Measurements from ENCODE around the gene TBP.

Gene TBP

DNA sequence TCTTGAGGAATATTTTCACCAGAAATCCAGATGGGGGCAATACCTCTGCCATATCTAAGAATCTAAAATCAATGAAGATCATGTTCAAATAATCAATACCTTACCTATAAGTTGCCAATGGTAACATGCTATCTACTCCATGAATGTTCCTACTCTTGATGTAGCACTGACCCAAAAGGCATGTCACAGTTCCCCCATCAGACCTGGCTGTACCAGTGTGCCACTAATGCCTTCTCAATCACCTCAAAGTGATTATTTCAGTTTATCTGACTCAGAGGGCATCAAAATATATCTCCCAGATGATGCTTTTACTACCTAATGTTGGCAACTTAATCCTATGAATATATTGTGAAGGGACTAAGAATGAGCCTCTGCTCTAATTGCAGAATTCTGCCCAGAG lies 24.7 kb downstream of the TBP start:
- no peak for DNase-seq (ENCODE audit: low read depth)
- no peak for TF ChIP-seq CTCF (IDR thresholded peaks at IDR 0.05; ENCODE audit: control insufficient read depth, extremely low read depth, insufficient read depth)

GRCh38 chr6:170583756-170584180 lies 29.6 kb downstream of the TBP start:
- DNase-seq (ENCODE audit: low read depth), result no peak
- TF ChIP-seq CTCF (IDR thresholded peaks at IDR 0.05; ENCODE audit: control insufficient read depth, extremely low read depth, insufficient read depth), result no peak
- H3K4me3 ChIP-seq (ENCODE audit: low read depth, low read length), result peak overlapping the region; percentile 81

More for the DNA sequence above, 24.7 kb downstream of the TBP start:
- no peak overlapping the region for H3K4me3 ChIP-seq (ENCODE audit: low read depth, low read length)

DNA sequence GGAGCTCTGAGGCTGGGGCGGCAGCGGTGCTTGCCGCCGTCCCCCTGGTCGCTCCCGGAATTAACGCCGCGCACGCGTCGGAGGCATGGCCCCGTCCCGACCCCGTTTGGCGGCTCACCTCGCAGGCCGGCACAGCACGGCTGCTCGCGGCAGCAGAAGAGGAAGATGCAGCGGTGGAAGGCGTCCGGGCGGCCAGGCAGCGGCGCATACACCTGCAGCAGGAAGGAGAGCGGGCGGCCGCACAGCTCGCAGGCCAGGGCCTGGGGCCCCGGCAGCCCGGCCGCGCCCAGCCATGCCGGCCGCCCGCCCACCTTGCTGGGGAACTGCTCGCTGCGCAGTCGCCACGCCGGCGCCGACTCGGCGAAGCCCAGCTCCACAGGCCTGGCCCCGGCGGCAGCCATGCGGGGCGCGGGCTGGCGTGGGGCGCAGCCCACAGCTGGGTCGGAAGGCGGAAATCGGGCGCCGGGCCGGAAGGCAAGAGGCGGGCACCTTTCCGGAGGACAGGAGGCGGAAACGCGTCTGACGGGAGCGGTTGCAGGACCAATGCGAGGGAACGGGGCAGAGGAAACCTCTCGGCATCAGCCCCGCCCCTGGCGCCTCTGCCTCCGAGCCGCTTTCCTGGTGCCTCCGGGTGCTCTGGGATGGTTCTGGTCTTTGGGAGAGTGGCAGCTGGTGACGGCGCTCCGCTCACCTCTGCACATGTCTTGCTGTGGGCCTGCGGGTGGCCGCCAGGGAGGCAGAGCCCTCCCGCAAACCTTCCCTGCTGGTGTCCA lies 30.2 kb downstream of the TBP start, which contains the start of gene PDCD2:
PDCD2 (minus strand) TSS at position 457 of the 773 bp plus-strand sequence; CDS start at position 401, 56 bp downstream.
- peak within 1 kb of the TSS; percentile 81 for H3K4me3 ChIP-seq (ENCODE audit: low read depth, low read length)
- peak; percentile 80 for DNase-seq (ENCODE audit: low read depth)
- no peak for TF ChIP-seq CTCF (IDR thresholded peaks at IDR 0.05; ENCODE audit: control insufficient read depth, extremely low read depth, insufficient read depth)

DNA sequence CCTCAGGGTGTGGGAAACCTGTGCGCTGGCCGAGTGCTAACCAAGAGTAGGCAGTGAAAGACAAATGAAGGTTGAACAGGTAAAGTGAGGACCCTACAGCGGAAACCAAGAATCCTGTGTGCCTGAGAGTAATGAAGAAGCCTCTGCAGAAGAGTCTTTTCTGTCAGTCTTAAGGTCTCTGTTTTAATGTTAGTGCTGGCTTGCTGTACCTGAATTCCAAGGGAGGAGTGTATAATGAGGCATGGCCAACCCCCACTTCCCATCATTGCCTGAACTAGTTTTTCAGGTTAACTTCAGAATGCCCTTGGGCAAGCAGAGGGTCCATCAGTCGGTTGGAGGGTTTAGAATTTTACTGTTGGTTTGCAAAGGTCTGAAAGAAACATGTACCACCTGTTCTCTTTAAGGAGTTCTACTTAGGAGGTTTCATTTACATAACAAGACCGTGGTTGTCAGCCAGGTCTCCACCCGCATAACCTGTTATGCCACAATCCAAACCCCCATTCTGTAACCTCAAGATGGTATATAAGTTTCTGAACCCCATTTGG lies 30.9 kb downstream of the TBP start:
- no peak for TF ChIP-seq CTCF (IDR thresholded peaks at IDR 0.05; ENCODE audit: control insufficient read depth, extremely low read depth, insufficient read depth)
- peak overlapping the region; percentile 81 for H3K4me3 ChIP-seq (ENCODE audit: low read depth, low read length)
- DNase-seq (ENCODE audit: low read depth), result no peak

DNA sequence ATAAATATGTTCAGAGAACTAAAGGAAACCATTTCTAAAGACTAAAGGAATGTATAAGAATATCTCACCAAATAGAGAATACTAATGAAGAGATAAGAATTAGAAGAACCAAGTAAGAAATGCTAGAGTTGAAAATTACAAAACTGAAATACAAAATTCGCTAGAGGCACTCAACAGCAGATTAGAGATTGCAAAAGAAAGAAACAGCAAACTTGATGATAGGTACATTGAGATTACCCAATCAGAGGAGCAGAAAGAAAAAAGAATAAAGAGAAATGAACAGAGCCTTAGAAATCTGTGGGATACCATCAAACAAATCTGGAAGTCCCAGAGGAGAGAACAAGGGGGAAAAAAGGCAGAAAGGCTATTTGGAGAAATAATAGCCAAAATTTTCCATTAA lies 36.6 kb downstream of the TBP start:
- H3K4me3 ChIP-seq (ENCODE audit: low read depth, low read length), result no peak overlapping the region
- no peak for TF ChIP-seq CTCF (IDR thresholded peaks at IDR 0.05; ENCODE audit: control insufficient read depth, extremely low read depth, insufficient read depth)
- no peak for DNase-seq (ENCODE audit: low read depth)

DNA sequence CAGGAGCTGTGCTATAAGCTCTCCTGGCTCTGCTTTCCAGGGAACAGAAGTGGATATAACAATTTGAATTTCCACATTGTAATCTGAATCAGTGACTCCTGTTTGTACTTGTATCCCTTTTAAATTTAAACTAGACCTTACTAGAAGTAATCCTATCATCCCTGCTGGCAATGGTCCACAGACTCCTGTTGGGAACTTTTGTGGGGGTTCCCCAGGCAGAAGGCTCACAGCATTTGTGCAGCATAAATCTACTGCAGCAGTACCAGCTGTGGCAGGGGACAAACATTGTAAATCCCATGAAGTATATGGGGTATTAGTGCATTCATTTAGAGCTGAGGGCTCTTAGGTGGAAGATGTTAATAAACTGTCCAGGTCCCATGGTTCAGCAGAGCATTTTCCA lies 42.3 kb downstream of the TBP start:
- no peak for TF ChIP-seq CTCF (IDR thresholded peaks at IDR 0.05; ENCODE audit: control insufficient read depth, extremely low read depth, insufficient read depth)
- H3K4me3 ChIP-seq (ENCODE audit: low read depth, low read length), result no peak overlapping the region
- DNase-seq (ENCODE audit: low read depth), result no peak
